B cell (primary cell): Measurements from ENCODE around the gene ARHGAP31.

Experiments
- CTCF ChIP-seq: fragments of 200-600 bp; IDR thresholded peaks from one replicate; pipeline ENCODE4 v1.8.0; 2022; ENCODE audit warnings: antibody characterized with exemption, mild to moderate bottlenecking
- EZH2 ChIP-seq: IDR thresholded peaks from 2 replicates; pipeline ENCODE4 v1.6.1; 2012; ENCODE audit warnings: borderline replicate concordance, low read depth, mild to moderate bottlenecking, moderate library complexity, low read length; ENCODE audit not compliant: insufficient read depth, poor library complexity, severe bottlenecking

GRCh38 chr3:119305286-119305685, 11.1 kb downstream of the ARHGAP31 start:
- TF ChIP-seq CTCF (no peak), EZH2 (no peak)
